Upper lobe of left lung (tissue), 6 donors: Measurements from ENCODE around the gene COASY. TPM values are rescaled to one million over a fixed set of nuclear protein-coding genes. Genes with fewer than 3 reads are reported as not detected.
"Not testable (repeated sequence)": the region's sequence is repeated elsewhere in the genome, so short reads cannot be mapped to it uniquely, and the experiment has no call there.

Source experiments
- ATAC-seq, 2 donors: fragments of 200-7000 bp; cut with Tn5 transposase; one replicate each; pipeline ENCODE4 v1.9.1; 2022; ENCODE audit warnings: mild to moderate bottlenecking in 2 of 2, moderate library complexity in 2 of 2; ENCODE audit not compliant: low FRiP score in 2 of 2
- DNase-seq, 2 donors: peaks; one replicate each; pipeline ENCODE4 v3.0.0-alpha.2; 2019 to 2020
- H3K27ac ChIP-seq, 4 donors: fragments of 200-600 bp; sonication (generic); one replicate each; pipeline ENCODE4 v1.5.1; 2016 to 2019
- H3K27me3 ChIP-seq, 4 donors: fragments of 200-600 bp; sonication (generic); one replicate each; pipeline ENCODE4 v1.5.1; 2017 to 2019
- H3K36me3 ChIP-seq, 4 donors: fragments of 200-600 bp; sonication (generic); one replicate each; pipeline ENCODE4 v1.5.1; 2016 to 2019
- H3K4me1 ChIP-seq, 4 donors: fragments of 200-600 bp; sonication (generic); one replicate each; pipeline ENCODE4 v1.5.1; 2018 to 2019
- H3K4me3 ChIP-seq, 4 donors: fragments of 200-600 bp; sonication (generic); one replicate each; pipeline ENCODE4 v1.5.1; 2017 to 2019; ENCODE audit warnings: mild to moderate bottlenecking in 2 of 4, moderate library complexity in 1 of 4
- H3K9me3 ChIP-seq, 4 donors: fragments of 200-600 bp; sonication (generic); one replicate each; pipeline ENCODE4 v1.5.1; 2018 to 2019
- EP300 ChIP-seq, 4 donors: sonication (generic); formaldehyde crosslinking; IDR thresholded peaks; one replicate each; pipeline ENCODE4 v1.5.1; 2017; ENCODE audit warnings: antibody characterized with exemption in 4 of 4, control low read depth in 2 of 4
- POLR2A ChIP-seq, 4 donors: fragments of 450-650 bp; IDR thresholded peaks; one replicate each; pipeline ENCODE4 v1.5.1; 2016 to 2017; ENCODE audit warnings: antibody characterized with exemption in 4 of 4, mild to moderate bottlenecking in 2 of 4
- POLR2AphosphoS5 ChIP-seq, 2 donors: sonication (generic); formaldehyde crosslinking; IDR thresholded peaks; one replicate each; pipeline ENCODE4 v1.5.1; 2017; ENCODE audit warnings: antibody characterized with exemption in 2 of 2
- WGBS, 2 donors: methylation state at CpG; one replicate each; pipeline ENCODE4 v1.1.5; 2017 to 2018; 5-methylcytosine and 5-hydroxymethylcytosine counted together
- total RNA-seq, 6 donors: library from RNA; depleted of rRNA in 4 of 6; stranded (reverse); fragments of >200 nt in 4 of 6; gene quantifications; one replicate each; pipeline versions ENCODE4 v1.1.0 to v1.2.1, GENCODE V29; 2016 to 2021
- TF ChIP-seq, protein P1 (sequence below), 6 experiments: fragments of 450-650 bp in 4 of 6; fragments of 200-600 bp in 2 of 6; sonication (generic) in 2 of 6; IDR thresholded peaks; one replicate each; pipeline ENCODE4 v1.5.1; 2016 to 2019; ENCODE audit warnings: antibody characterized with exemption in 6 of 6
- donor health status: DM: no; HTN: no; CAD: no; lungs with moderate emphysema.
- donor health status: DM: no; HTN: yes; CAD: no; lungs with severe emphysema.

The COASY gene
- total RNA-seq, 6 donors from 2014 or later: 34.7 to 71.1 (median 51.4) TPM

DNA sequence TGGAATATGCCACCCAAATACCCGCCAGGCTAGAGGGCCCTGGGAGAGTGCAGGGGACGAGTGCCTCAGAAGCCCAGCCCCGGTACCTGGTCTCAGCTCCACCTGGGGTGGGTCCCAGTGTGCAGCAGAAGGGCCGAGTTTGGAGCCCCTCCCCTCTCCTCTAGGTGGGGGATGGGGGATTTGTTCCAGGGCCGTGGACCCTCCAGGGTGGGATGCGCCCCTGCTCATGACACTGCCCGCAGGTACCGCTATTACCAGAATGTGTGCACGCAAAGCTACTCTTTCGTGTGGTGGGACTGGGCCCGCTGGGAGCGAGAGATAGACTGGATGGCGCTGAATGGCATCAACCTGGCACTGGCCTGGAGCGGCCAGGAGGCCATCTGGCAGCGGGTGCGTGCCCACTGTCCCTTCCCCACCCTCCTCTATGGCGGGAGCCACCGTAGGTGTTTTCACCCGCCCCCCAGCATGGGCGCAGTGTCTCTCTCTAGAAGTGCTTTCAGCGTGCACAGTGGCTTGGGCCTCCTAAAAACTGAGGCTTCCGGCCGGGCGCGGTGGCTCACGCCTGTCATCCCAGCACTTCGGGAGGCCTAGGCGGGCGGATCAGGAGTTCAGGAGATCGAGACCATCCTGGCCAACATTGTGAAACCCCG lies 24.7 kb upstream of the COASY start:
- no peak for ATAC-seq
- H3K4me3 ChIP-seq: peak overlapping the region; percentile 27 to 98 (median 77)
- no peaks in the 10 kb centered on the region for H3K27me3 ChIP-seq
- H3K4me1 ChIP-seq: peaks cover 16 to 31% (median 19%) of the 10 kb centered on the region in 4 donors
- no peak for TF ChIP-seq POLR2A (IDR thresholded peaks at IDR 0.05)
- no peak for TF ChIP-seq EP300 (IDR thresholded peaks at IDR 0.05)
- TF ChIP-seq POLR2AphosphoS5 (IDR thresholded peaks at IDR 0.05): no peak
- TF ChIP-seq, protein P1, sequence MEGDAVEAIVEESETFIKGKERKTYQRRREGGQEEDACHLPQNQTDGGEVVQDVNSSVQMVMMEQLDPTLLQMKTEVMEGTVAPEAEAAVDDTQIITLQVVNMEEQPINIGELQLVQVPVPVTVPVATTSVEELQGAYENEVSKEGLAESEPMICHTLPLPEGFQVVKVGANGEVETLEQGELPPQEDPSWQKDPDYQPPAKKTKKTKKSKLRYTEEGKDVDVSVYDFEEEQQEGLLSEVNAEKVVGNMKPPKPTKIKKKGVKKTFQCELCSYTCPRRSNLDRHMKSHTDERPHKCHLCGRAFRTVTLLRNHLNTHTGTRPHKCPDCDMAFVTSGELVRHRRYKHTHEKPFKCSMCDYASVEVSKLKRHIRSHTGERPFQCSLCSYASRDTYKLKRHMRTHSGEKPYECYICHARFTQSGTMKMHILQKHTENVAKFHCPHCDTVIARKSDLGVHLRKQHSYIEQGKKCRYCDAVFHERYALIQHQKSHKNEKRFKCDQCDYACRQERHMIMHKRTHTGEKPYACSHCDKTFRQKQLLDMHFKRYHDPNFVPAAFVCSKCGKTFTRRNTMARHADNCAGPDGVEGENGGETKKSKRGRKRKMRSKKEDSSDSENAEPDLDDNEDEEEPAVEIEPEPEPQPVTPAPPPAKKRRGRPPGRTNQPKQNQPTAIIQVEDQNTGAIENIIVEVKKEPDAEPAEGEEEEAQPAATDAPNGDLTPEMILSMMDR (IDR thresholded peaks at IDR 0.05): no peak
- H3K36me3 ChIP-seq: peaks cover 0 to 34% (median 24%) of the 10 kb centered on the region in 4 donors
- no peaks in the 10 kb centered on the region for H3K9me3 ChIP-seq
- H3K27ac ChIP-seq: peak overlapping the region; percentile 80 to 93 (median 84)
- 84 to 87% methylated on average over 13 to 31 of the region's 31 CpGs for WGBS, 2 donors
- peak in 1 of 2 donors; percentile 79 for DNase-seq

DNA sequence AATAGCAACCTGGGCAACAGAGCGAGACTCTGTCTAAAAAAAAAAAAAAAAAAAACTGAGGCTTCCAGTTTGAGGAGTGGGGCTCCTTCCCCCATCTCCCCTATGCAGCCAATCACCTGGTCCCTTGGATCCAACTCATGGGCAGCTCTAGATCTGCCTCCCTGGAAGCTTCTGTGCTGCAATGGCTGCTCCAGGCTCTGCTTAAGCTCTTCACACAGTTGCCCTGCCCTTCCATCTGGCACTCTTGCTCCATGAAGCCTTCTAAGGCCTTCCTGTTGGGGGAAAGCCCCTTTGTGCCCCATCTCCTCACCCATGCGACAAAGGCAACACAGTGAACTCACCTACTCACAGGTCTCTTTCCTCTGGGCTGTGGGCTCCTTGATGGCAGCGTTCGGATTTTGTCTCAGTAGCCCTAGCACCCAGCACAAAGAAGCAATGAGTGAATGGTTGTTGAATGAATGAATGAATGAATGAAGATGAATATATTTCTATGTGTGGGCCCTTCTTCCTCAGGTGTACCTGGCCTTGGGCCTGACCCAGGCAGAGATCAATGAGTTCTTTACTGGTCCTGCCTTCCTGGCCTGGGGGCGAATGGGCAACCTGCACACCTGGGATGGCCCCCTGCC lies 24.0 kb upstream of the COASY start:
- no peak overlapping the region for H3K4me3 ChIP-seq
- no peak for TF ChIP-seq POLR2A (IDR thresholded peaks at IDR 0.05)
- TF ChIP-seq, protein P1 (IDR thresholded peaks at IDR 0.05): no peak
- TF ChIP-seq EP300 (IDR thresholded peaks at IDR 0.05): no peak
- no peak for TF ChIP-seq POLR2AphosphoS5 (IDR thresholded peaks at IDR 0.05)

DNA sequence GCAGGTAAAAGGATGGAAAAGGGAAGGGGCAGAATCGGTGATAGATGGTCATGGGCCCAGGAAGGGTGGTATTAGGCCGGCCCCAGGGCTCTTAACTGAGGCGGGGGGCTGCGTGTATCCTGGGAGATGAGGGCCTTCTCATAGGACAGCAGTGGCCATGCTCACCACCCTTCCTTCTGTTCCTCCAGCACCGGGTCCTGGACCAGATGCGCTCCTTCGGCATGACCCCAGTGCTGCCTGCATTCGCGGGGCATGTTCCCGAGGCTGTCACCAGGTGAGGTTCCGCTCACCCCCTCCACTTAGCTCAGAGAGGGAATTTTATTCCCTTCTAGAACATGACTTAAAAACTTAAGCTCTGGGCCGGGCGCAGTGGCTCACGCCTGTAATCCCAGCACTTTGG lies 23.5 kb upstream of the COASY start:
- WGBS, 2 donors: 92 to 95% methylated on average over 12 to 14 of the region's 14 CpGs
- Histone ChIP-seq H3K4me1 (peaks cover 14 to 23% (median 18%) of the 10 kb centered on the region in 4 donors), H3K27ac (no peak overlapping the region), H3K36me3 (peaks cover 4 to 46% (median 35%) of the 10 kb centered on the region in 4 donors), H3K27me3 (no peaks in the 10 kb centered on the region), H3K4me3 (no peak overlapping the region), H3K9me3 (no peaks in the 10 kb centered on the region)
- TF ChIP-seq, protein P1 (IDR thresholded peaks at IDR 0.05): no peak
- TF ChIP-seq POLR2AphosphoS5 (IDR thresholded peaks at IDR 0.05): no peak
- no peak for TF ChIP-seq POLR2A (IDR thresholded peaks at IDR 0.05)
- no peak for TF ChIP-seq EP300 (IDR thresholded peaks at IDR 0.05)
- no peak for ATAC-seq
- DNase-seq: no peak

More for the DNA sequence above, 24.0 kb upstream of the COASY start:
- WGBS, 2 donors: 89 to 98% methylated on average over 5 of the region's 5 CpGs
- peak overlapping the region in 1 of 4 donors; percentile 93 for H3K27ac ChIP-seq
- H3K36me3 ChIP-seq: peaks cover under 1 to 41% (median 30%) of the 10 kb centered on the region in 4 donors
- H3K4me1 ChIP-seq: peaks cover 14 to 24% (median 18%) of the 10 kb centered on the region in 4 donors
- DNase-seq (no peak), ATAC-seq (no peak)
- H3K9me3 ChIP-seq: no peaks in the 10 kb centered on the region
- H3K27me3 ChIP-seq: no peaks in the 10 kb centered on the region

DNA sequence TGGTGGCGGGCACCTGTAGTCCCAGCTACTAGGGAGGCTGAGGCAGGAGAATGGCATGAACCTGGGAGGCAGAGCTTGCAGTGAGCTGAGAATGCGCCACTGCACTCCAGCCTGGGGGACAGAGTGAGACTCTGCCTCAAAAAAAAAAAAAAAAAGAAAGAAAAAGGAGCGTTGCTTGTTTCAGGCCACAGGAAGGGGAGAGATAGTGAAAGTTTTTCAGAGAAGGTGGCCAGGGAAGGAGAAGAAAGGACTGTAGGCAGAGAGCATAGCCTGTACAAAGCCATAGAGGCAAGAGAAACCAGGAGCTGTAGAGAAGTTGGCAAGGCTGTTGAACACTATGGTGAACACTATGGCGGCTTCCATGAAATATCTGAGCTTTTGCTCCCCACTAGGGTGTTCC lies 21.4 kb upstream of the COASY start:
- 86 to 92% methylated on average over 4 of the region's 4 CpGs for WGBS, 2 donors
- not testable (repeated sequence) for H3K4me3 ChIP-seq, H3K27ac ChIP-seq, H3K27me3 ChIP-seq, ATAC-seq, H3K9me3 ChIP-seq, DNase-seq
- peaks cover 7 to 61% (median 43%) of the 10 kb centered on the region in 4 donors for H3K36me3 ChIP-seq
- peaks cover 10 to 18% (median 14%) of the 10 kb centered on the region in 4 donors for H3K4me1 ChIP-seq

DNA sequence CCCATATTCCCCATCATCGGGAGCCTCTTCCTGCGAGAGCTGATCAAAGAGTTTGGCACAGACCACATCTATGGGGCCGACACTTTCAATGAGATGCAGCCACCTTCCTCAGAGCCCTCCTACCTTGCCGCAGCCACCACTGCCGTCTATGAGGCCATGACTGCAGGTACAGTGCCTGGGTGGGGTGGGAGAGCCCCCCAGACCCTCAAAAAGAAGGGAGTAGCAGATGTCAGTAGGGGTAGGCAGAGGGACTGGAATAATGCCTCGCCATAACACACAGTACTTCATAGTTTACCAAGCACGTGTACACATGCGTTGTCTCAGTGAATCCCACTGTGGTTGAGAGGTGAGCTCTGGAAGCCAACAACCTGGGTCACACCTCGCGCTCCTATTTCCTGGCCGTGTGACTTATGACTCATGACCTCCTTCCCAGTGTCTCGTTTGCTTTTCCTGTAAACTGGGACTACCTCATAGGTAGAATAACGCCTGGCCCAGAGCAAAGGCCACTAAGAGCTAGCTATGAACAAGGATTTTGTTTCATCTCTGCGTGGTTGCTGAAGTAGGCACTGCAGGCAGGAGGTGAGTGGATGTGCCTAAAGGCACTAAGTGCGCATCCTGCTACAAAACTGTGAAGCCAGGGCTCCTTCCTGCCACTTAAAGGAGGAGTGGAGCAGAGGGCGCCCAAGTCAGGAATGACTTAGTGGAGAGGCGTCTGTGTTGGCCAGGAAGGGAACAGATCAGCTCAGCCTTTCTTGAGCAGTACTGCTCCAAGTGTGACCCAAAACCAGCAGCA lies 20.7 kb upstream of the COASY start:
- H3K27ac ChIP-seq: no peak overlapping the region
- H3K36me3 ChIP-seq: peaks cover 7 to 61% (median 43%) of the 10 kb centered on the region in 4 donors
- TF ChIP-seq POLR2AphosphoS5 (IDR thresholded peaks at IDR 0.05) (no peak), EP300 (IDR thresholded peaks at IDR 0.05) (no peak), POLR2A (IDR thresholded peaks at IDR 0.05) (no peak)
- TF ChIP-seq, protein P1 (IDR thresholded peaks at IDR 0.05): no peak
- WGBS, 2 donors: 83 to 85% methylated on average over 14 to 17 of the region's 17 CpGs
- no peaks in the 10 kb centered on the region for H3K9me3 ChIP-seq
- H3K4me3 ChIP-seq: no peak overlapping the region
- ATAC-seq: no peak
- H3K4me1 ChIP-seq: peaks cover 9 to 16% (median 10%) of the 10 kb centered on the region in 4 donors
- no peaks in the 10 kb centered on the region for H3K27me3 ChIP-seq
- no peak for DNase-seq
